MM.1S (cell line): ENCODE measurements around the gene TBPL2.

Experiments
- DNase-seq: peaks from one replicate; pipeline ENCODE4 v3.0.0-alpha.2; 2015
- H2AFZ ChIP-seq: fragments of 300-600 bp; sonication (generic); 2 replicates; pipeline ENCODE4 v1.6.0; 2016; ENCODE audit warnings: antibody characterized with exemption, low read length
- H3F3A ChIP-seq: fragments of 300-600 bp; sonication (generic); 2 replicates; pipeline ENCODE4 v1.6.1; 2016; ENCODE audit warnings: mild to moderate bottlenecking, antibody characterized with exemption, low read length, moderate library complexity, mixed read lengths; ENCODE audit not compliant: insufficient read depth
- H3K27ac ChIP-seq: fragments of 300-600 bp; sonication (generic); 2 replicates; pipeline ENCODE4 v1.5.1; 2016; ENCODE audit warnings: mild to moderate bottlenecking, low read length
- H3K27me3 ChIP-seq: fragments of 300-600 bp; sonication (generic); replicated peaks from 2 replicates; pipeline ENCODE4 v1.6.0; 2016; ENCODE audit warnings: low read length; ENCODE audit not compliant: insufficient read depth
- H3K36me3 ChIP-seq: fragments of 300-600 bp; sonication (generic); replicated peaks from 2 replicates; pipeline ENCODE4 v1.6.1; 2016; ENCODE audit warnings: mild to moderate bottlenecking, low read length, mixed read lengths; ENCODE audit not compliant: insufficient read depth
- H3K4me1 ChIP-seq: fragments of 300-600 bp; sonication (generic); 2 replicates; pipeline ENCODE4 v1.6.1; 2016; ENCODE audit warnings: low read length, mixed read lengths
- H3K4me2 ChIP-seq: fragments of 300-600 bp; sonication (generic); 2 replicates; pipeline ENCODE4 v1.6.0; 2016; ENCODE audit warnings: low read depth, low read length
- H3K4me3 ChIP-seq: fragments of 300-600 bp; sonication (generic); 2 replicates; pipeline ENCODE4 v1.5.1; 2016; ENCODE audit warnings: low read length, mixed read lengths
- H3K79me2 ChIP-seq: fragments of 300-600 bp; sonication (generic); 2 replicates; pipeline ENCODE4 v1.6.1; 2016; ENCODE audit warnings: mixed run types, low read length, mixed read lengths
- H3K9ac ChIP-seq: fragments of 300-600 bp; sonication (generic); 2 replicates; pipeline ENCODE4 v1.6.1; 2016; ENCODE audit warnings: low read length, mixed read lengths
- H3K9me2 ChIP-seq: fragments of 300-600 bp; sonication (generic); replicated peaks from 2 replicates; pipeline ENCODE4 v1.6.1; 2016; ENCODE audit warnings: mild to moderate bottlenecking, low read length, mixed read lengths; ENCODE audit not compliant: insufficient read depth
- H3K9me3 ChIP-seq: fragments of 300-600 bp; sonication (generic); replicated peaks from 2 replicates; pipeline ENCODE4 v1.6.1; 2016; ENCODE audit warnings: mild to moderate bottlenecking, low read length, mixed read lengths; ENCODE audit not compliant: insufficient read depth
- H4K20me1 ChIP-seq: fragments of 300-600 bp; sonication (generic); 2 replicates; pipeline ENCODE4 v1.6.1; 2016; ENCODE audit warnings: mild to moderate bottlenecking, low read length, moderate library complexity, mixed read lengths; ENCODE audit not compliant: insufficient read depth
- EZH2 ChIP-seq: fragments of 300-600 bp; sonication (generic); optimal IDR thresholded peaks from 2 replicates; pipeline ENCODE3; 2017; ENCODE audit warnings: low read depth, mild to moderate bottlenecking, antibody characterized with exemption, low read length, mixed read lengths
- EZH2phosphoT487 ChIP-seq: fragments of 300-600 bp; sonication (generic); IDR thresholded peaks from 2 replicates; pipeline ENCODE4 v1.6.1; 2018; ENCODE audit warnings: antibody characterized with exemption, low read length
- TF ChIP-seq, protein P1 (sequence below): fragments of 300-600 bp; sonication (generic); IDR thresholded peaks from 2 replicates; pipeline ENCODE4 v1.5.1; 2016; ENCODE audit warnings: antibody characterized with exemption, low read length, mixed read lengths

The TBPL2 gene

DNA sequence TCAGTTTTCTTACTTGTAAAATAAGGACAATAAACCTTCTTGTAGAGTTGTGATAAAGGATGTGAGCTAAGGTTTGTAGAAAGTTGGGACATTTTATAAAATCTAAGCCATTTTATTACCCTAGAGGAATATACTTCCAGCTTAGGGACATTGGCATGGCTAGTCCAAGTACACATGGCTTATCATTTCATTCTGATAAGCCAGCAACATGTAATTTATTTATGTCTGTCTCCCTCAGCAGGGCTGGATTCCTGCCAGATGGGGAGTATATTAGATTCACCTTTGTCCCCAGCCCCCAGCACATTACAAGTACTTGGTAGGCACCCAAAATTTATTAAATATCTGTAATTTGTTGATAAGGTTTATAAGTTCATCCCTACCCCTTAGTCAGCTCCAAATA lies 22.5 kb downstream of the TBPL2 start:
- no peaks in the 10 kb centered on the region for H3K9me2 ChIP-seq
- no peaks in the 10 kb centered on the region for H3K79me2 ChIP-seq
- H3K36me3 ChIP-seq: no peaks in the 10 kb centered on the region
- no peak for DNase-seq
- no peak overlapping the region for H3K9ac ChIP-seq
- H3K4me2 ChIP-seq: no peak overlapping the region; the same call in 1 of the 2 replicates
- TF ChIP-seq, protein P1, sequence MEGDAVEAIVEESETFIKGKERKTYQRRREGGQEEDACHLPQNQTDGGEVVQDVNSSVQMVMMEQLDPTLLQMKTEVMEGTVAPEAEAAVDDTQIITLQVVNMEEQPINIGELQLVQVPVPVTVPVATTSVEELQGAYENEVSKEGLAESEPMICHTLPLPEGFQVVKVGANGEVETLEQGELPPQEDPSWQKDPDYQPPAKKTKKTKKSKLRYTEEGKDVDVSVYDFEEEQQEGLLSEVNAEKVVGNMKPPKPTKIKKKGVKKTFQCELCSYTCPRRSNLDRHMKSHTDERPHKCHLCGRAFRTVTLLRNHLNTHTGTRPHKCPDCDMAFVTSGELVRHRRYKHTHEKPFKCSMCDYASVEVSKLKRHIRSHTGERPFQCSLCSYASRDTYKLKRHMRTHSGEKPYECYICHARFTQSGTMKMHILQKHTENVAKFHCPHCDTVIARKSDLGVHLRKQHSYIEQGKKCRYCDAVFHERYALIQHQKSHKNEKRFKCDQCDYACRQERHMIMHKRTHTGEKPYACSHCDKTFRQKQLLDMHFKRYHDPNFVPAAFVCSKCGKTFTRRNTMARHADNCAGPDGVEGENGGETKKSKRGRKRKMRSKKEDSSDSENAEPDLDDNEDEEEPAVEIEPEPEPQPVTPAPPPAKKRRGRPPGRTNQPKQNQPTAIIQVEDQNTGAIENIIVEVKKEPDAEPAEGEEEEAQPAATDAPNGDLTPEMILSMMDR: no peak
- TF ChIP-seq EZH2 (no peak), EZH2phosphoT487 (no peak)
- no peak overlapping the region for H3K4me3 ChIP-seq
- H3F3A ChIP-seq: peaks cover 7% of the 10 kb centered on the region
- H4K20me1 ChIP-seq: no peaks in the 10 kb centered on the region
- H3K27me3 ChIP-seq: no peaks in the 10 kb centered on the region
- H2AFZ ChIP-seq: no peak overlapping the region
- 0 out of 2 replicates have a peak, but pooled peaks cover 3% of the 10 kb centered on the region for H3K4me1 ChIP-seq
- no peak overlapping the region for H3K27ac ChIP-seq
- no peaks in the 10 kb centered on the region for H3K9me3 ChIP-seq

DNA sequence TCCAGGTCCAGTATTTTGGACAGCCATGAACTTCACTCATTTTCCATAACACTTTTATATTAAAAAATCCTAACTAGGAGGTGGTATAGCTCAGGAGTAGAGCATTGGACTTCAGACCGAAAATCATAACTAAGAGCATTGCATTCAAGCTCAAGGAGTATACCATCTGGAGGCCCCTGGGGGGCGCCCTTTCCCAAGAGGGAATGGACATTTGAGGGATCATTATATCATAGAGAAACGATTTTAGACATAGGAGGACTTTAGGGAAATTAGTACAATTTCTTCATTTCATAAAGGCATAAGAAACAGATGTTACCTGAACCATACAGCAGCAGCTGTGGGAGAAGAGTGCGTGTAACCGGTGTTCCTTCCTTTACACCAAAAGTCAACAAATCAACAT lies 23.6 kb downstream of the TBPL2 start:
- Histone ChIP-seq H3K27me3 (no peaks in the 10 kb centered on the region), H3K79me2 (no peaks in the 10 kb centered on the region), H3K27ac (peak overlapping the region; percentile 69; the same call in 1 of the 2 replicates), H4K20me1 (no peaks in the 10 kb centered on the region), H3K36me3 (no peaks in the 10 kb centered on the region), H3F3A (peaks cover 7% of the 10 kb centered on the region), H3K9me2 (no peaks in the 10 kb centered on the region), H3K4me1 (peaks cover 6% of the 10 kb centered on the region; the same call in 1 of the 2 replicates), H3K4me2 (peak overlapping the region; percentile 54; the same call in 1 of the 2 replicates), H3K9me3 (no peaks in the 10 kb centered on the region), H2AFZ (0 out of 2 replicates have a peak overlapping the region, but pooled peaks have one; percentile 27), H3K4me3 (peak overlapping the region; percentile 27; the same call in 1 of the 2 replicates), H3K9ac (peak overlapping the region; percentile 20; the same call in 1 of the 2 replicates)
- peak; percentile 48 for DNase-seq
- no peak for TF ChIP-seq EZH2phosphoT487
- TF ChIP-seq, protein P1: peak; percentile 64

DNA sequence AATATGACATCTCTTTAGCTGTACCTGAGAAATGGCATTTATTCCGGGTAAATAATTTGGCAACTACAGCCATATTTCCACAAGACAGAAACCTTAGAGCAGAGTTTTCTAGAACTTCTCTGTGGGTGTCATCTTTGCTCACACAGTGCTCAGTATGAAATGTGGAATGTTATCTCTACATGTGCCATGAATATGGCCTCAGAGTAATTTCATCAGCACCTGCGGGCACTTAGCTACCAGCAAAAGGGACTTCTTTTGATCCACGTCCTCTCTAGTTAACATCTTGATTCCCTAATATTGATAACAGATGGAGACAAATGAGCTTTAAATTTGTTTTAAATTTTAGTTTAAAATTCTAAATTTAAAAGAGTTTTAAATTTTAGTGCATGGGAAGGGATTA lies 25.9 kb downstream of the TBPL2 start:
- Histone ChIP-seq H3K9ac (no peak overlapping the region), H3K79me2 (peaks cover 20% of the 10 kb centered on the region), H3K4me1 (peaks cover 6% of the 10 kb centered on the region; the same call in 1 of the 2 replicates), H2AFZ (no peak overlapping the region), H3K27me3 (no peaks in the 10 kb centered on the region), H3K9me3 (no peaks in the 10 kb centered on the region), H3K9me2 (no peaks in the 10 kb centered on the region), H3K27ac (no peak overlapping the region), H3F3A (peaks cover 7% of the 10 kb centered on the region), H4K20me1 (no peaks in the 10 kb centered on the region), H3K4me3 (no peak overlapping the region), H3K36me3 (no peaks in the 10 kb centered on the region), H3K4me2 (no peak overlapping the region)
- no peak for DNase-seq
- TF ChIP-seq EZH2phosphoT487 (no peak), EZH2 (no peak)
- TF ChIP-seq, protein P1: no peak
